ENCODE results near the gene MED1.
"Not testable (repeated sequence)": the region's sequence is repeated elsewhere in the genome, so short reads cannot be mapped to it uniquely, and the experiment has no call there.

MED1 gene, protein sequence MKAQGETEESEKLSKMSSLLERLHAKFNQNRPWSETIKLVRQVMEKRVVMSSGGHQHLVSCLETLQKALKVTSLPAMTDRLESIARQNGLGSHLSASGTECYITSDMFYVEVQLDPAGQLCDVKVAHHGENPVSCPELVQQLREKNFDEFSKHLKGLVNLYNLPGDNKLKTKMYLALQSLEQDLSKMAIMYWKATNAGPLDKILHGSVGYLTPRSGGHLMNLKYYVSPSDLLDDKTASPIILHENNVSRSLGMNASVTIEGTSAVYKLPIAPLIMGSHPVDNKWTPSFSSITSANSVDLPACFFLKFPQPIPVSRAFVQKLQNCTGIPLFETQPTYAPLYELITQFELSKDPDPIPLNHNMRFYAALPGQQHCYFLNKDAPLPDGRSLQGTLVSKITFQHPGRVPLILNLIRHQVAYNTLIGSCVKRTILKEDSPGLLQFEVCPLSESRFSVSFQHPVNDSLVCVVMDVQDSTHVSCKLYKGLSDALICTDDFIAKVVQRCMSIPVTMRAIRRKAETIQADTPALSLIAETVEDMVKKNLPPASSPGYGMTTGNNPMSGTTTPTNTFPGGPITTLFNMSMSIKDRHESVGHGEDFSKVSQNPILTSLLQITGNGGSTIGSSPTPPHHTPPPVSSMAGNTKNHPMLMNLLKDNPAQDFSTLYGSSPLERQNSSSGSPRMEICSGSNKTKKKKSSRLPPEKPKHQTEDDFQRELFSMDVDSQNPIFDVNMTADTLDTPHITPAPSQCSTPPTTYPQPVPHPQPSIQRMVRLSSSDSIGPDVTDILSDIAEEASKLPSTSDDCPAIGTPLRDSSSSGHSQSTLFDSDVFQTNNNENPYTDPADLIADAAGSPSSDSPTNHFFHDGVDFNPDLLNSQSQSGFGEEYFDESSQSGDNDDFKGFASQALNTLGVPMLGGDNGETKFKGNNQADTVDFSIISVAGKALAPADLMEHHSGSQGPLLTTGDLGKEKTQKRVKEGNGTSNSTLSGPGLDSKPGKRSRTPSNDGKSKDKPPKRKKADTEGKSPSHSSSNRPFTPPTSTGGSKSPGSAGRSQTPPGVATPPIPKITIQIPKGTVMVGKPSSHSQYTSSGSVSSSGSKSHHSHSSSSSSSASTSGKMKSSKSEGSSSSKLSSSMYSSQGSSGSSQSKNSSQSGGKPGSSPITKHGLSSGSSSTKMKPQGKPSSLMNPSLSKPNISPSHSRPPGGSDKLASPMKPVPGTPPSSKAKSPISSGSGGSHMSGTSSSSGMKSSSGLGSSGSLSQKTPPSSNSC (N-terminal part only)
- 61.0 to 163 (median 124) reads per million in 3 experiments for total RNA-seq

DNA sequence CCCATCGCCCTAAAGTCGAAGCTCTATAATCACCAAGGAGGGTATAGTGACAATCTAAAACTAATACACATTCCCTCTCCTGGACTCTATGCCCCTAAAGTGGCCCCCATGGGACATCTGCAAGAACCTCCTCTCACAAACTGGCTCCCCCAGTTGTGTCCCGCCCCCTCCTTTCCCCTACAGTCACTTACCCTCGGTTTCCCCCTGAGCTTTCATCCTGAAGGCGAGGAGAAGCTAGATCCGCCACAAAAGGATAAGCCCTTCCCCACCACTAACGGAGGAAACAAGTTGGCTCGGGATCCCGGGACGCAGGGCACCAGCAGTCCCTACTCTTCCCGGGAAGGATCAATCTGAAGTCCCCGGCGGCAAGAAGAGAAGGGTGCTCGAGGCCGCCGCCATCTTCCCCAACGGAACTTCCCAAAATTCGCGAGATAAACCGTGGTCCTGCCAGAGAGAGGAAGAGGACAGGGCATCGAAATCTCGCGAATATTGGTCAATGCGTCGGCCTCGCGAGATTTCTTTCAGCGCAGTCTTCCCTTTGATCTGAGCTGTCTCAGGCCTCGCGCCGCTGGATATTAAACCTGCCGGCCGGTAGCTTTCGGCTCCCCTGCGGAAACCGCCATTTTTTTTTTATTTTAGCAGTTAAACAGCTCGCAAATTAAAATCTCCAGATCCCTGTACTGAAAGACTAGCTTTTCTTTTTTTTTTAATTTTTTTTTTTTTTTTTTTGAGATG, at the start of gene MED1:
MED1 (minus strand) TSS at position 417 of the 735 bp plus-strand sequence; CDS start at position 216, 201 bp downstream.
- peak; percentile 92 for DNase-seq

DNA sequence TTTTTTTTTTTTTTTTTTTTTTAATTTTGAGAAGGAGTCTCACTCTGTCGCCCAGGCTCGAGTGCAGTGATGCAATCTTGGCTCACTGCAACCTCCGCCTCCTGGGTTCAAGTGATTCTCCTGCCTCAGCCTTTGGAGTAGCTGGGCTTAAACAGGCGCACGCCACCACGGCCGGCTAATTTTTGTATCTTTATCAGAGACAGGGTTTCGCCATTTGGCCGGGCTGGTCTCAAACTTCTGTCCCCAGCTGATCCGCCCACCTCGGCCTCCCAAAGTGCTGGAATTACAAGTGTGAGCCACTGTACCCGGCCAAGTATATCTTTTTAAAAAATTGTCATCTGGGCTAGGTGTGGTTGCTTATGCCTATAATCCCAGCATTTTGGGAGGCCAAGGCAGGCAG, 45.9 kb upstream of the MED1 start:
- DNase-seq, result not testable (repeated sequence)

DNA sequence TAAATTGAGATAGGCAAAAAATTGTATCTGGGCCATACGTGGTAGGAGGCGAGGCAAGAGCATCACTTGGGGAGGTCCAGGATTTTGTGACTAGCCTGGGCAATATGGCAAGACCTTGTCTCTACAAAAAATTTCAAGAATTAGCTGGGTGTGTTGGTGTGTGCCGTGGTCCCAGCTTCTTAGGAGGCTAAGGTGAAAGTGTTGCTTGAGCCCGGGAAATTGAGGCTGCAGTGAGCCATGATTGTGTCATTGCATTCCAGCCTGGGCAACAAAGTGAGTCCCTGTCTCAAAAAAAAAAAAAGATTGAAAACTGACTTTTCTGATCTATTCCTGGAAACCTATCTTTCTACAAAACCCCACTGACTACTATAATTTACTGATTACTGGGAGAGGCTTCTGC, 36.9 kb upstream of the MED1 start:
- DNase-seq, result no peak

DNA sequence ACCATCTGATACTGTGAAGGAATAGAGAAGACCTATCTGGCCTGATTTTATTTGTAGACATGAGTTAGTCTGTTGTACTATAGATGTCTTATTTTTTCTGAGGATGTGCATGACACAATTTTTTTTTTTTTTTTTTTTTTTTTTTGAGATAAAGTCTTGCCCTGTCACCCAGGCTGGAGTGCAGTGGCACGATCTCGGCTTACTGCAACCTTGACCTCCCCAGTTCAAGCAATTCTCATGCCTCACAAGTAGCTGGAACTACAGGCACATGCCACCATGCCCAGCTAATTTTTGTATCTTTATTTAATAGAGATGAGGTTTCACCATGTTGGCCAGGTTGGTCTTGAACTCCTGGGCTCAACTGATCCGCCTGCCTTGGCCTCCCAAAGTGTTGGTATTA, 36.4 kb upstream of the MED1 start:
- not testable (repeated sequence) for DNase-seq

DNA sequence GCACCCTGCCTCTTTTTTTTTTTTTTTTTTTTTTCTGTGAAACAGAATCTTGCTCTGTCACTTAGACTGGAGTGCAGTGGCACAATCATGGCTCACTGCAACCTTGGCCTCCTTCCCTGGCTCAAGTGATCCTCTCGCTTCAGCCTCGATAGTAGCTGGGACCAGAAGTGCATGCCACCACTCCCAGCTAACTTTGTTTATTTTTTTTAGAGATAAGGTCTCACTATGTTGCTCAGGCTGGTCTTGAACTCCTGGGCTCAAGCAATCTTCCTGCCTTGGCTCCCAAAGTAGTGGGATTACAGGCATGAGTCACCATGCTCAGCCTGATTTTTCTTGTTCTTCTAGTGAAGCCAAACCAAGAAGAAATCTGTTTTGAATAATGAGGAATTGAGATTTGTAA, 35.2 kb upstream of the MED1 start:
- no peak for DNase-seq

DNA sequence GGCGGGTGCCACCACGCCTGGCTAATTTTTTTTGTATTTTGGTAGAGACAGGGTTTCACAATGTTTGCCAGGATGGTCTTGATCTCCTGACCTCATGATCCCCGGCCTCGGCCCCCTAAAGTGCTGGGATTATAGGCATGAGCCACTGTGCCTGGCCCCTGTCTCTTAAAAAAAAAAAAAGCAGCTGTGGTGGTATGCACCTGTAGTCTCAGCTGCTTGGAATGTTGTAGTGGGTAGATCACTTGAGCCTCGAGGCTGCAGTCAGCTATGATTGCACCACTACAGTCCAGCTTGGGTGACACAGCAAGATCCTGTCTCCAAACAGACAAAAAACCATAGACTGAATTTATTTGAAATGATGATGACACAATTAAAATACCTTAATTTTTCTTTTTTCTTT, 34.5 kb upstream of the MED1 start:
- no peak for DNase-seq

DNA sequence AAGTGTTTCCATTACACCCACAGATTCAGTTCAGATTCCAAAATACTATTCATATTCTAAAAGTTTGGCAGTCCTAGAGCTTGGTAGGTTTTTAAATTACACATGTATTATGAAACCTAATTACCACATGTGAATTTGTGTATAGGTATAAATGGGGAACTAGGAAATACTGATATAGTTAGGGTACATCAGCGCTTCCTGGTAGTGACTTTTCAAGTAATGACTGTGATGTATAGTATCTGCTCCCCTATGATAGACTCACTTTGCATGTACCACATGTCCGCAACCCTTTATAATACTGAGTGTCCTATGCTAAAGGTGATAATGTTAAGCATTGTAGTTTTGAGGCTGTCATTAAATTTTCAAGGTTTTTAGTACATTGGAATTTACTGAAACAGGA, 33.1 kb upstream of the MED1 start:
- DNase-seq, result no peak

DNA sequence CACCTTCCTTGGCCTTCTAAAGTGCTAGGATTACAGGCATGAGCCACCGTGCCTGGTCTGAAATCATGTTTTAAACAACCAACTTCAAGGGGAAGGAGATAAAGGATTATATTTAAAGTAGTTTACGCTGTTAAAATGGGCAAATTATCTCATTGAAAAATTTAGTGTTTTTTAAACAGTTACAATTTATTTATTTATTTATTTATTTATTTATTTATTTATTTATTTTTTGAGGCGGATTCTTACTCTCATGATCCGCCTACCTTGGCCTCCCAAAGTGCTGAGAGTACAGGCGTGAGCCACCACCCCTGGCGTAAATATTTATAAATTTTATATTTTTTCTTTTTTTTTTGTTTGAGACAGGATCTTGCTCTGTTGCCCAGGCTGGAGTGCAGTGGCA, 32.4 kb upstream of the MED1 start:
- no peak for DNase-seq

DNA sequence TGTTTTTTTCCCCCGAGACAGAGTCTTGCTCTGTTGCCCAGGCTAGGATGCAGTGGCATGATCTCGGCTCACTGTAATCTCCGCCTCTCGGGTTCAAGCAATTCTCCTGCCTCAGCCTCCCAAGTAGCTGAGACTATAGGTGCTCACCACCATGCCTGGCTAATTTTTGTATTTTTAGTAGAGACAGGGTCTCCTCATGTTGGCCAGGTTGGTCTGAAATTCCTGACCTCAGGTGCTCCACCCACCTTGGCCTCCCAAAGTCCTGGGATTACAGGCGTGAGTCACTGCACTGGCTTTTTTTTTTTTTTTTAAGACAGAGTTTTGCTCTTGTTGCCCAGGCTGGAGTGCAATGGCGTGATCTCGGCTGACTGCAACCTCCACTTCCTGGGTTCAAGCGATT, 28.6 kb upstream of the MED1 start:
- not testable (repeated sequence) for DNase-seq

DNA sequence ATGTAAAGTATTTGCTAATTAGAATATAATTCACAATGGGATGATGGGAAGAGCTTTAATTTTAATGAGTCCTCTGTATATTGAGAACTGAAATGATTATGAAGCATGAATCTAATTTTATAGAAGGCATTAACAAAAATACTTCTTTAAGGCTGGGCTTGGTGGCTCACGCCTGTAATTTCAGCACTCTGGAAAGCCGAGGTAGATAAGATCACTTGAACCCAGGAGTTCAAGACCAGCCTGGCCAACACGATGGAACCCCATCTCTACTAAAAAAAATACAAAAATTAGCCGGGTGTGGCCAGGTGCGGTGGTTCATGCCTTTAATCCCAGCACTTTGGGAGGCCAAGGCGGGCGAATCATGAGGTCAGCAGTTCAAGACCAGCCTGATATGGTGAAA, 22.2 kb upstream of the MED1 start:
- DNase-seq, result no peak

DNA sequence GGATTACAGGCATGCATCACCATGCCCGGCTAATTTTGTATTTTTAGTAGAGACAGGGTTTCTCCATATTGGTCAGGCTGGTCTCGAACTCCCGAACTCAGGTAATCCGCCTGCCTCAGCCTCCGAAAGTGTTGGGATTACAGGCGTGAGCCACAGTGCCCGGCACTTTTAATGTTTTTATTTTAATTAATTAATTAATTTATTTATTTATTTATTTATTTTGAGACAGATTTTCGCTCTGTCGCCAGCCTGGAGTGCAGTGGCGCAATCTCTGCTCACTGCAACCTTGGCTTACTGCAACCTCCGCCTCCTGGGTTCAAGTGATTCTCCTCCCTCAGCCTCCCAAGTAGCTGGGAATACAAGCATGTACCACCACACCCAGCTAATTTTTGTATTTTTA, 17.5 kb upstream of the MED1 start:
- not testable (repeated sequence) for DNase-seq

DNA sequence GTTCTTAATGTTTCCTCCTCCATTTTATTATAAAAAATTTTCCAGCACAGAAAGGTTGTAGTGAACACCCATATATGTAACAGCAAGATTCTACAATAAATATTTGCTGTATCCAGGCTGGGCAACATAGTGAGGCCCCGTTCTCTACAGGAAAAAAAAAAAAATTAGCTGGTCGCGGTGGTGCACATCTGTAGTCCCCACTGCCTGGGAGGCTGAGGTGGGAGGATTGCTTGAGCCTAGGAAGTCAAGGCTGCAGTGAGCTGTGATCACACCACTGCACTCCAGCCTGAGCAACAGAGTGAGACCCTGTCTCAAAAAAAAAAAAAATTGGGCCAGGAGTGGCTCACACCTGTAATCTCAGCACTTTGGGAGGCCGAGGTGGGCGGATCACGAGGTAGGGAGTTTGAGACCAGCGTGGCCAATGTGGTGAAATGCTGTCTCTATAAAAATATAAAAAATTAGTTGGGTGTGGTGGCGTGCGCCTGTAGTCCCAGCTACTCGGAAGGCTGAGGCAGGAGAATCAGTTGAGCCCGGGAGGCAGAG, 13.6 kb upstream of the MED1 start:
- not testable (repeated sequence) for DNase-seq

DNA sequence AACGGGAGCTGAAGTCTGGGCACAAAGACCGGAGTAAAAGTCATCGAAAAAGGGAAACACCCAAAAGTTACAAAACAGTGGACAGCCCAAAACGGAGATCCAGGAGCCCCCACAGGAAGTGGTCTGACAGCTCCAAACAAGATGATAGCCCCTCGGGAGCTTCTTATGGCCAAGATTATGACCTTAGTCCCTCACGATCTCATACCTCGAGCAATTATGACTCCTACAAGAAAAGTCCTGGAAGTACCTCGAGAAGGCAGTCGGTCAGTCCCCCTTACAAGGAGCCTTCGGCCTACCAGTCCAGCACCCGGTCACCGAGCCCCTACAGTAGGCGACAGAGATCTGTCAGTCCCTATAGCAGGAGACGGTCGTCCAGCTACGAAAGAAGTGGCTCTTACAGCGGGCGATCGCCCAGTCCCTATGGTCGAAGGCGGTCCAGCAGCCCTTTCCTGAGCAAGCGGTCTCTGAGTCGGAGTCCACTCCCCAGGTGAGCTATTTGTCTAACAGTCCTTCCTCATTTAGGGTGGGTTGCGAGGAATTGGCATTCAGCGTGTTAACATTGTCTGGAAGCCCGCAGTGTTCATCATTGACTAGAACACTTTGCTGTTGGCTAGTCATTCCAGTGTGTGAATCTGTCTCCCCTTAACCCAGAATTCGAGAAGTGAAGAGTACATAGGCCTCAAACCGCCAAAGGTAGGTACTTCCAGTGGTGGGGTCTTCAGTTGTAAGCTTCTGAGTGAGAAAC, 11.7 kb upstream of the MED1 start:
- no peak for DNase-seq

DNA sequence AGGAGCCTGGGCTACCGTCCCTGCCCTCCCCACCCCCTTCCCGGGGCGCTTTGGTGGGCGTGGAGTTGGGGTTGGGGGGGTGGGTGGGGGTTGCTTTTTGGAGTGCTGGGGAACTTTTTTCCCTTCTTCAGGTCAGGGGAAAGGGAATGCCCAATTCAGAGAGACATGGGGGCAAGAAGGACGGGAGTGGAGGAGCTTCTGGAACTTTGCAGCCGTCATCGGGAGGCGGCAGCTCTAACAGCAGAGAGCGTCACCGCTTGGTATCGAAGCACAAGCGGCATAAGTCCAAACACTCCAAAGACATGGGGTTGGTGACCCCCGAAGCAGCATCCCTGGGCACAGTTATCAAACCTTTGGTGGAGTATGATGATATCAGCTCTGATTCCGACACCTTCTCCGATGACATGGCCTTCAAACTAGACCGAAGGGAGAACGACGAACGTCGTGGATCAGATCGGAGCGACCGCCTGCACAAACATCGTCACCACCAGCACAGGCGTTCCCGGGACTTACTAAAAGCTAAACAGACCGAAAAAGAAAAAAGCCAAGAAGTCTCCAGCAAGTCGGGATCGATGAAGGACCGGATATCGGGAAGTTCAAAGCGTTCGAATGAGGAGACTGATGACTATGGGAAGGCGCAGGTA, 11.0 kb upstream of the MED1 start:
- no peak for DNase-seq

DNA sequence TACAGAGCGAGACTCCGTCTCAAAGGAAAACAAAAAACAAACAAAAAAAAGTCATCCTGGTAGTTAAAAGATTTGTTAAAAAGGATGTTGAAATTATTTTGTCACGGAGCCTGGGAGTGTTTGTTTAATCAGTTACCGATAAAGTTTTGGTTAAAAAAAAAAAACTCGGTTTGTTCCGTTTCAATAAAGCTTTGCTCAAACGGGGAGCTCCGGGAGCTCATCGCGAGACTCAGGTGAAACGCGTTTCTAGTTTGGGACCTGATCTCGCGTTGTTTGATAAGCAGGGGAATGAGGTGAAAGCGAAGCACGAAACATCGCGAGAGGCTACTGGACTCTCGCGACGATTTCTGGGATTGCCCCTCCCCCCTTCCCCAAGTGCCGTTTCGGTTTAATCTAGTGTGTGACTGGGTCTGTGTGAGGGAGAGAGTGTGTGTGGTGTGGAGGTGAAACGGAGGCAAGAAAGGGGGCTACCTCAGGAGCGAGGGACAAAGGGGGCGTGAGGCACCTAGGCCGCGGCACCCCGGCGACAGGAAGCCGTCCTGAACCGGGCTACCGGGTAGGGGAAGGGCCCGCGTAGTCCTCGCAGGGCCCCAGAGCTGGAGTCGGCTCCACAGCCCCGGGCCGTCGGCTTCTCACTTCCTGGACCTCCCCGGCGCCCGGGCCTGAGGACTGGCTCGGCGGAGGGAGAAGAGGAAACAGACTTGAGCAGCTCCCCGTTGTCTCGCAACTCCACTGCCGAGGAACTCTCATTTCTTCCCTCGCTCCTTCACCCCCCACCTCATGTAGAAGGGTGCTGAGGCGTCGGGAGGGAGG, 10.3 kb upstream of the MED1 start, which contains the start of gene CDK12:
CDK12 (plus strand) TSS at position 374 of the 813 bp plus-strand sequence. CDS start 586 bp downstream, outside the sequence.
- peak; percentile 96 for DNase-seq

DNA sequence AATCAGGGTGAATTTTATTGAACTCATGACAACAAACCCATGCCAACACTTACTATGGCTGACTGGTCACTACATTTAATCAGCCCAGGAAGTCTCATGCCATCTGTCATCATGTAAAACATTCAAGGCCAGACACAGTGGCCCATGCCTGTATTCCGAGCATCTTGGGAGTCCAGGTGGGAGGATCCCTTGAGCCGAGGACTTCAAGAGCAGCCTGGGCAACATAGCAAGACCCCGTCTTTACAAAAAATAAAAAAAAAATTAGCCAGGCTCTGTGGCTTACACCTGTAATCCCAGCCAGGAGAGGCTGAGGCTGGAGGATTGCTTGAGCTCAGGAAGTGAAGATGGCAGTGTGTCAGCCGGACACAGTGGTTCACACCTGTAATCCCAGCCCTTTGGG, 4.9 kb upstream of the MED1 start:
- DNase-seq, result no peak

DNA sequence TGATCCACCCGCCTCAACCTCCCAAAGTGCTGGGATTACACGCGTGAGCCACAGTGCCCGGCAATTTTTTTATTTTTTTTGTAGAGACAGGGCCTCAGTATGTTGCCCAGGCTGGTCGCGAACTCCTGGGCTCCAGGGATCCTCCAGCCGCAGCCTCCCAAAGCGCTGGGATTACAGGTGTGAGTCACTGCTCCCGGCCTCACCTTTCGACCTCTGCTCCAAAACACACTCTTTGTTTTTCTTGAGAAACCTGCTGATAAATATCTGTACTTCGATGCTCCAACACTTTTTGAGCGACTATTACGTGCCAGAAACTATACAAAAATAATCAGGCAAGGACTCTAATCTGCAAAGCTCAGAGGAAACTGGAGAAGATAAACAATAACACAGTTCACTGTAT, 1.0 kb downstream of the MED1 start:
- DNase-seq, result no peak

DNA sequence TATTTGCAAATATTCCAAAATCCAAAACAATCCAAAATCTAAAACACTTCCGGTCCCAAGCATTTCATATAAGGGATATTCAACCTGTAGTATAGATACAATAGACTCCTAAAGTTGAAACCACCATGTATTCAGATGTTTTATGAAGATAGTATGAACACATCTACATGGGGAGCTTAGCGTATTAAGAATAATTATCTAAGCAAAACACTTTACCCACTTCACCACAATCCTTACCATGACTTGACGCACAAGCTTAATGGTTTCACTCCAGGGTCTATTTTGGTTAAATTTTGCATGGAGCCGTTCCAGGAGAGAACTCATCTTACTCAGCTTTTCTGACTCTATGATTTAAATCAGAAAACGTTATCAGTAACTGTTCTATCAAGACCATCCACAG, 3.5 kb downstream of the MED1 start:
- DNase-seq, result no peak

DNA sequence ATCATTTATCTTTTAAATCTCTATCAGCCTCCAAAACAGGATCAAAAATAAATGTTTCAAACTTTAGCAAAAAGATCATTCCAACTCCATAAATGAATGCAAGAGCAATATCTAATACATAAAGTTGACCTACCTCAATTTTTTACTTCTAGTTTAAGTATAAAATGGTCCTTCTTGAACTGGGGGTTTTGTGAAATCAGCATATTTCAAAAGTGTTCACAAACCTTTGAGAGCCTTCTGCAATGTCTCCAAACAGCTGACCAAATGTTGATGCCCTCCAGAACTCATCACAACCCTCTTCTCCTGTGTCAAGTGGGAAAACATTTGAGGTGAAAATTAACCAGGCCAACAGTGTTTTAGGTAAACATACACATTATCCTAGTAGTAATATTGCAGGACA, 7.7 kb downstream of the MED1 start:
- no peak for DNase-seq

DNA sequence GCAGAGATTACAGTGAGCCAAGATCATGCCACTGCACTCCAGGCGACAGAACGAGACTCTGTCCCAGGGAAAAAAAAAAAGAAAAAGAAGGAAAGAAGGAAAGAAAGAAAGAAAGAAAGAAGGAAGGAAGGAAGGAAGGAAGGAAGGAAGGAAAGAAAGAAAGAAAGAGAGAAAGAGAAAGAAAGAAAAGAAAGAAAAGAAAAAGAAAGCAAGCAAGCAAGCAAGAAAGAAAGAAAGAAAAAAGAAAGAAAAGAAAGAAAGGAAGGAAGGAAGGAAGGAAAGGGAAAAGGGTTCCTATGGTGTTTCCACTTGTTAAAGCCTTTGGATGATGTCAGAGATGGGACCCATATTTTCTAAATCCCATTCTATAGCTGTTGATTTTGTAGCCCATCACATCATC, 11.2 kb downstream of the MED1 start:
- not testable (repeated sequence) for DNase-seq
